GM12891 (cell line): ENCODE measurements around the gene SNX18.

Experiments
- POLR2A ChIP-seq: IDR thresholded peaks from 2 replicates; pipeline ENCODE4 v1.6.1; 2011; ENCODE audit warnings: low read depth, low read length, control low read depth
- POLR2AphosphoS5 ChIP-seq: IDR thresholded peaks from 2 replicates; pipeline ENCODE4 v1.6.1; 2011; ENCODE audit warnings: low read depth, low read length, control low read depth
- TAF1 ChIP-seq: IDR thresholded peaks from 2 replicates; pipeline ENCODE4 v1.6.1; 2011; ENCODE audit warnings: low read depth, low read length, control low read depth

- TF ChIP-seq POLR2AphosphoS5 (no peak), TAF1 (no peak), POLR2A (no peak)
Observed at GRCh38 chr5:54551292-54551691, 33.7 kb downstream of the SNX18 start.
